CD4-positive, alpha-beta T cell treated with Interleukin-15 for 1 hour (primary cell): ENCODE results near the gene CRB3.
A peak's percentile ranks its signal among the peaks of the same experiment; 100 is the strongest.

Experiments
- DNase-seq: peaks from one replicate; pipeline ENCODE4 v3.0.0-alpha.2; 2020

Gene CRB3

DNA sequence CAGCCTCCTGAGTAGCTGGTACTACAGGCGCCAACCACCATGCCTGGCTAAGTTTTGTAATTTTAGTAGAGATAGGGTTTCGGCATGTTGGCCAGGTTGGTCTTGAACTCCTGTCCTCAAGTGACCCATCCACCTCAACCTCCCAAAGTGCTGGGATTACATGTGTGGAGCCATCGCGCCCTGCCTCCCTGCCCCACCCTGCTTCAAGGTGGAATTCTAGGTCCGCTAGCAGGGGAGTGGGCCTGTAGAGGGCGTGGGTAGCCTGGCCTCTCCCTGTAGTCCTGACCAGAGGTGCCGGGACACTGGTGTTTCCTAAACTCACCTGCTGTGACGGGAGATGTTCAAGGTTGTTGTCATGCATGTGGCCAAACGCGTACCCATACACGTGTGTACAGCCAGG is 30.9 kb upstream of the CRB3 start:
- no peak for DNase-seq

DNA sequence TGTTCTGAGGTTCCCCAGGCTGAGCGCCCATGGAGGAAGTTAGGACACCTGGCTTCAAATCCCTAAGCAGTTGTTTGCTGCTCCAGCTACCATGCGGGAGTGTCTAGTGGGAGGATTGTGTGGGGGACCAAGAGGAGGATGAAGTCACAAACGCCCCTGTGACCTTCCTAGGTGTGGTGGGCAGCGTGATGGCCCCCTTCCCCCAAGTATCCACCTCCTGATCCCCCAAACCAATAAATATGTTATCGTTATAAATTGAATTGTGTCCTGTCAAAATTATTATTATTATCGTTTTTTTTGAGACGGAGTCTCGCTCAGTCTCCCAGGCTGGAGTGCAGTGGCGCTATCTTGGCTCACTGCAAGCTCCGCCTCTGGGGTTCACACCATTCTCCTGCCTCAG is 30.4 kb upstream of the CRB3 start, which contains the start of gene SLC25A41:
SLC25A41 (minus strand) TSS at position 101 of the 400 bp plus-strand sequence; CDS start at position 31, 70 bp downstream.
- DNase-seq = no peak

- DNase-seq = no peak
Observed at GRCh38 chr19:6439743-6440142, 24.3 kb upstream of the CRB3 start.

GRCh38 chr19:6440905-6441304 is 23.2 kb upstream of the CRB3 start:
- no peak for DNase-seq

GRCh38 chr19:6442087-6442688 is 21.9 kb upstream of the CRB3 start:
- no peak for DNase-seq

DNA sequence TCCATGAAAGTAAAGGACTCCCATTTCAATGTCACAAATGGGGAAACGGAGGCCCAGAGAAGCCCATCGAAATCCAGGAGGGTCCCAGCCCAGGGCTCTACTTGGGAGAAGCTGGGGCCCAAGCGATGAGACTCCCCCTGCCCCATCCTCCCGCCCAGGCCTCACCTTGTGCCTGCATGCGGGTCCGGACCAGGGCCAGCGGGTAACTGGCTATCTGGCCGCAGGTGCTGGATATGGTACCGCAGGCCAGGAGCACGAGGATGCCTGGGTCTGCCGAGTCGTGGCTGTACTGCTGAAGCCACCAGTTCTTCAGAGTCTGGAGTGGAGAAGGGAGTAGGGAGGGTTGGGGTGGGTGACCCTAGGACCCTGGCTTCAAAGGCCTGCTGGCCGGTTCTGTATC is 20.1 kb upstream of the CRB3 start:
- no peak for DNase-seq

- DNase-seq = no peak
Observed at GRCh38 chr19:6446452-6446851, 17.6 kb upstream of the CRB3 start.

DNA sequence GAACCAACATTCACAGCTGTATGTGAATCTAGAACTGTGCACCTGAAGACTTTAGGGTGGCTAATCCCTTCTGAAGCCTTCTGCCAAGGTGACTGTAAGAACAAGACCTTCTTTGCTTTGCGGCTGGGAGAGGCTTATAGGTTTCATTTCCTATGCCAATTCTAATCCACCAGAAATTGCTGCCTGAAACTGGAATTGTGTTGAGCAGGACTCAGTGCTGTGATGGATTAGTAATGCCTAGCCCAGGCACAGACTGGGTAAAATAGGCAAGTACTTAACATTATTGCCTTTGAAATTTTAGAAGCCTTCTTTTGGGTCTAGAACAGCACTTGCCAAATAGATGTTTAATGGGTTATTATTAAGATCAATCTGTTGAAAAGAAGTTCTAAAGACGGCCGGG is 16.0 kb upstream of the CRB3 start:
- no peak for DNase-seq

GRCh38 chr19:6450166-6450565 is 13.9 kb upstream of the CRB3 start:
- no peak for DNase-seq

DNA sequence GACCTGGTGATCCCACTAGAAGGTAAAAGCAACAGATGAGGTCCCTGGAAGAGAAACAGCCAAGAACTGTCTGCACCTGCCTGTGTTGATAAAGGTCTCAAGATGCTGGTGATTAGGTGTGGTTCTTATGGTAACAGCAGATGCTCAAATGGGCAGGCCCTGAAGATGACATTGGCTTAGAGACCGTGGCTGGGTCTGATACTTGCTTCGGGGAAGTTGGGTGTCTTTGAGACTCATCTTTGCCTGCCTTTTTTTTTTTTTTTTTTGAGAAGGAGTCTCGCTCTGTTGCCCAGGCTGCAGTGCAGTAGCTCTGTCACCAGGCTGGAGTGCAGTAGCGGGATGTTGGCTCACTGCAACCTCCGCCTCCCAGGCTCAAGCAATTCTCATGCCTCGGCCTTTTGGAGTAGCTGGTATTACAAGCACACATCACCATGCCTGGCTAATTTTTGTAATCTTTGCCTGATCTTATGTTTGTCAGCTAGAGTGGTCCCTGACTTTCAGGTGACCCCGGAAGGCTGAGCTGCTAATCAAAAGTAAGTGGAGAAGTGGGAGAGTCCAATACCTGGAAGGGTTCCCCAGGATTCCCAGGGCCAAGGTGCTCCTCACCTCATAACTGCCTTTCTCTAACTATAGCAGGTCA is 12.4 kb upstream of the CRB3 start:
- DNase-seq = no peak

GRCh38 chr19:6452223-6452614 is 11.9 kb upstream of the CRB3 start:
- no peak for DNase-seq

DNA sequence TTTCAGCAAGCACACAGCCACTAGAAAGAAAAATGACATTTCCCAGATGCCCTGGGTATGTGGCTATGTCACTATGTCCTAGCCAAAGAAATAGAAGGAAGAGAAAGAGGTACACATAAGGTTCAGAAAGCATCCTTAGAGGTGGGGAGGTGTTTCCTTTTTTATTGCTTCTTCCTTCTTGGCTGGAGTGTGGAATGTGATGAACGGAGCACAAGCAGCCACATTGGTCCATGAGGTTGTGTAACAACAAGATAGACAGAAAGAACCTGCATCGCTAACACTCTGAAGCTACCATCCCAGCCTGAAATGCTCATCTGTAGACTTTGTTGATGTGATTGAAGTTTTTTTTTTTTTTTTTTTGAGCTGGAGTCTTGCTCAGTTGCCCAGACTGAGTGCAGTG is 11.2 kb upstream of the CRB3 start:
- DNase-seq = no peak

GRCh38 chr19:6453951-6454565 is 10.0 kb upstream of the CRB3 start:
- DNase-seq = no peak

- no peak for DNase-seq
Observed at GRCh38 chr19:6455924-6456323, 8.1 kb upstream of the CRB3 start.

DNA sequence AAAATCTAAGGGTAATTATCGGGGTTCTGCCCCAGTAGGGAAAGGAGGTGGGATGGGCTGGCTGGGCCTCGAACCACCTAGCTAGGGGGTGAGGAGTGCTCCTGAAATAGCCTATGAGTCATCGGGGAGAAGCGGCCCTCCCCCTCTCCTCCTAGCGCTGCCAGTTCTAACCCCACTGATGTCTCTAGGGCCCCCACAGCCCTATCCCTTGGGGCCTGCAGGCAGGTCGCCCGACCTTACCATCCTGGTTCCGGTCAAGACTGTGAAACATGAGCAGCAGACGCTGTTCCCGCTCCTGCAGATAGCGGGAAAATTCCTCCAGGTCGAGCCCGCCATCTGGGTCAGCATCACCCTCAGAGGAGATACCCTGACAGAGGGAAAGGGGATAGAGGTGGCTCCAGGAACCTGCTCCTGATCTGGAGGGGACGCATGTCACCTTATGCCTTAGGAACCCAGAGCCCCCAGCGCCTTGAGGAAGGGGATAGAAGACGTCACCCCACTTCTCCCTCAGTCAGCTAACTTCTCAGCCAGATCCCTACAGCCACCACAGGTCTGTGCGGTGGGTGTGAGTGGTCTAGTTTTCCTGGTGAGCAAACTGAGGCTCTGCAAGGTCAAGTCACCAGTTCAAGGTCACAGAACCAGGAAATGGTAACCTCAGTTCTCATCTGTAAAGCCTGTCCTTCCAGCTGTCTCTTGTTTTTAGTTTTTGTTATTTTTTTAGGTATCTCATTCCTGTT is 5.9 kb upstream of the CRB3 start:
- no peak for DNase-seq

DNA sequence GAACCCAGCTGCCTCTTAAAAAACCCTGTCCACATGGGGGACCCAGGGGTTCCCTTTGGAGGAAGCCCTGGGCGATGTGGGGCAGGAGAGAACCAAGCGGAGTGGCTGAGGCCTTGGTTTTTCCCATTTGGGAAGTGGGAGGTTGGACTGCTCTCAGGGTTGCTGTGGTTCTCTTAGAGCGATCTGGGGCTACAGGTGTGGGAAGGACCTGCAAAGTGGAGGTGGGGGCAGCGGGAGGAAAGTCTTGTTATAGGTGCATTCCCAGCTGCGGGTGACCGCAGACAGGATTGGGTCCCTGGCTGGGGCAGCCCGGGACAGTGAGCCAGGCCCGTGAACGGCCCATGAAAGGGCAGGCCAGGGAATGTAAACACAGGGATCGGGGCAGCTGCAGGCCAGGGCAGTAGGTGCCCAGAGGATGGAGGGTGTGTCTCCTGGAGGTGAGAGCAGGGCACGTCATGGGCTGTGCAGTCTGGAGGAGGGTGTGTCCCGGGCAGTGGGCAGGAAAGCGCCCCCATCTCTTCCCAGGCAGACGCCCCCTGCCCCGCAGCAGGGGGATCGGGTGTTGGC is 5.3 kb upstream of the CRB3 start:
- DNase-seq = no peak

GRCh38 chr19:6459262-6460098 is 4.6 kb upstream of the CRB3 start, which contains the start of gene SLC25A23:
Gene SLC25A23, minus strand, starts transcription at chr19:6459792. Its CDS starts 164 bp downstream, at chr19:6459628.
- peak; percentile 62 for DNase-seq

GRCh38 chr19:6460099-6460884 is 3.8 kb upstream of the CRB3 start:
- peak; percentile 94 for DNase-seq

DNA sequence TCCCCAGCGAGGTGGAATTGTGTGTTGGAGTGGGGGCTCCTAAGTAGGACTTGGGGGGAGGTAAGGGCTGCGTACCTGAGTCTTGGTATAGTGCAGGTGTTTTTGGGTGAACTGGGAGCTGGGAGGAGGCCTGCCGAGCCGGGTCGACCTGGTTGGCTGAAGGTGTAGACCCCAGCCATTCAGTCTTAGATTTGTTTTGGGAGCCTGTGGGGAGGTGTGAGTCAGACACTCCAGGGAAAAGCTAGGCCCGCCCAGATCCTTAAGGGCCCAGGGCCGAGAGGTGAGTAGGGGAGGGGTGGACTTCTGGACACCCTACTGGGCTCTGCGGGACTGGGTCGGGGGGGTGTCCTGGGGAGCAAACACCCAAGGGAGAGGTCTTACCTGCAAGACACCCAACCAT is 935 bp downstream of the CRB3 start:
- no peak for DNase-seq

GRCh38 chr19:6465663-6466062 is 1.6 kb downstream of the CRB3 start:
- DNase-seq = no peak

DNA sequence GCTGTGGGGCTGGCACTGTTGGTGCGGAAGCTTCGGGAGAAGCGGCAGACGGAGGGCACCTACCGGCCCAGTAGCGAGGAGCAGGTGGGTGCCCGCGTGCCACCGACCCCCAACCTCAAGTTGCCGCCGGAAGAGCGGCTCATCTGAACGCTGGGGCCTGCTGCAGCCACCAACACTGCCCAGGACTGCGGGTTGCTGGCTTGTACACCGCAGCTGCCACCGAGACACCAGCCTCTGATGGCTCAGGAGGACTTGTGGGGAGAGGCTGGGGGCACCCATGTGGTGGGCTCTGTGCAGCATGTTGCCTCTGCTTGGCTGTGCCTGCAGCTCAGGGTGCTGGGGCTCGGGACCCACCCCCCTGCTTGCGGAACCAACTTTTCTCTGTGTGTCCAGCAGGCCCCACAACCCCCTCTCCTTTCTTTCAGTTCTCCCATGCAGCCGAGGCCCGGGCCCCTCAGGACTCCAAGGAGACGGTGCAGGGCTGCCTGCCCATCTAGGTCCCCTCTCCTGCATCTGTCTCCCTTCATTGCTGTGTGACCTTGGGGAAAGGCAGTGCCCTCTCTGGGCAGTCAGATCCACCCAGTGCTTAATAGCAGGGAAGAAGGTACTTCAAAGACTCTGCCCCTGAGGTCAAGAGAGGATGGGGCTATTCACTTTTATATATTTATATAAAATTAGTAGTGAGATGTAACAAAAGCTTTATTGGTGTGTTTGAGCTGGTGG is 2.6 kb downstream of the CRB3 start:
- no peak for DNase-seq
